ENCODE measurements around the gene DDX1. TPM values are rescaled to one million over a fixed set of nuclear protein-coding genes. Genes with fewer than 3 reads are reported as not detected.

Gene DDX1
- total RNA-seq, 2 donors from 2014 or later: 39.0 to 50.7 TPM

DNA sequence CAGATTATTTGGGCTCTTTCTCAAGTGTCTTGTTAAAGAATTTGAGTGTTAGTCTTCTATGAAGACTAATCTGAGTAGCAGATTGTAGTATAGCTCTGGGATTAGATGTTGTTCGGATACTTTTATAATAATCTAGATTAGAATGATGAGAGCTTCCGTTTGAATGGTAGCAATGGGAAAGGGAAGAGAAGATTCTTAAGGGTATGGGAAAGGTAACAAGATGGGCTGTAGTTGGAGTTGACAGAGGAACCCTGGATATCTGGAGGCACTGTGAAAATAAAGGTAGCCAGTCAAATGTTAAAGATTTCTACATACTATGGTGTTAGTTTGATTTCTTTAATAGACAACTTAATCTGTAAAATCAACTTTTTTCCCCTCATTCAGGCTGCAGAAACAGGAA lies 4.7 kb downstream of the DDX1 start:
- no peak overlapping the region for H3K27ac ChIP-seq
- TF ChIP-seq, protein P1, sequence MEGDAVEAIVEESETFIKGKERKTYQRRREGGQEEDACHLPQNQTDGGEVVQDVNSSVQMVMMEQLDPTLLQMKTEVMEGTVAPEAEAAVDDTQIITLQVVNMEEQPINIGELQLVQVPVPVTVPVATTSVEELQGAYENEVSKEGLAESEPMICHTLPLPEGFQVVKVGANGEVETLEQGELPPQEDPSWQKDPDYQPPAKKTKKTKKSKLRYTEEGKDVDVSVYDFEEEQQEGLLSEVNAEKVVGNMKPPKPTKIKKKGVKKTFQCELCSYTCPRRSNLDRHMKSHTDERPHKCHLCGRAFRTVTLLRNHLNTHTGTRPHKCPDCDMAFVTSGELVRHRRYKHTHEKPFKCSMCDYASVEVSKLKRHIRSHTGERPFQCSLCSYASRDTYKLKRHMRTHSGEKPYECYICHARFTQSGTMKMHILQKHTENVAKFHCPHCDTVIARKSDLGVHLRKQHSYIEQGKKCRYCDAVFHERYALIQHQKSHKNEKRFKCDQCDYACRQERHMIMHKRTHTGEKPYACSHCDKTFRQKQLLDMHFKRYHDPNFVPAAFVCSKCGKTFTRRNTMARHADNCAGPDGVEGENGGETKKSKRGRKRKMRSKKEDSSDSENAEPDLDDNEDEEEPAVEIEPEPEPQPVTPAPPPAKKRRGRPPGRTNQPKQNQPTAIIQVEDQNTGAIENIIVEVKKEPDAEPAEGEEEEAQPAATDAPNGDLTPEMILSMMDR (IDR thresholded peaks at IDR 0.05): no peak
- TF ChIP-seq POLR2A (IDR thresholded peaks at IDR 0.05) (no peak), POLR2AphosphoS5 (IDR thresholded peaks at IDR 0.05) (no peak)
- no peaks in the 10 kb centered on the region for H3K27me3 ChIP-seq (replicated peaks; ENCODE audit: insufficient read depth)
- no peak for DNase-seq (ENCODE audit: low spot score)
- peaks cover 5 to 9% of the 10 kb centered on the region in 2 donors for H3K36me3 ChIP-seq
- WGBS: 97% methylated on average over 2 of the region's 2 CpGs
- H3K9me3 ChIP-seq: no peaks in the 10 kb centered on the region
- H3K4me3 ChIP-seq: no peak overlapping the region
- intact Hi-C loops (cut with DNase I): no loop called here
- peaks cover 3% of the 10 kb centered on the region for H3K4me1 ChIP-seq (replicated peaks)

DNA sequence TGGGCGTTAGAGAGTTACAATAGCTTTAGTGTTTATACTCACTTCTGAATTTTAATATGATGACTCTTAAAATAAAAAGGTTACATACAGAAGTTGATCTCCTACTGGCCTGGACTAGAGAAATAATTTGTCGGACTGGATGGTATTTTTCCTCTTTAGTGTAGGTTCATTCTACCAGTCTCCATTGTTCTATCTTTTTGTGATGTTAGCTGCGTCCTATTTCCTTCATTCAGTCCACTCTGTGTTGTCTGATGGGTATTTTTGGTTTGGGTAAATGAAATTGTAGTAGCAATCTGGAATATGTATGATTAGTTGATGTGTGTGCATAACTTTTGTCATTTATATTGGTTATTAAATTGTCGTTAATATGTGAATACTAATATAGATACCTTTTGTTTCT lies 5.3 kb downstream of the DDX1 start:
- intact Hi-C loops (cut with DNase I): no loop called here
- no peak for DNase-seq (ENCODE audit: low spot score)
- no peak overlapping the region for H3K27ac ChIP-seq
- 90% methylated on average over 4 of the region's 4 CpGs for WGBS
- peaks cover 5 to 15% of the 10 kb centered on the region in 2 donors for H3K36me3 ChIP-seq
- TF ChIP-seq POLR2AphosphoS5 (IDR thresholded peaks at IDR 0.05): no peak
- TF ChIP-seq POLR2A (IDR thresholded peaks at IDR 0.05): no peak
- TF ChIP-seq, protein P1 (IDR thresholded peaks at IDR 0.05): no peak
- peaks cover 3% of the 10 kb centered on the region for H3K4me1 ChIP-seq (replicated peaks)
- no peaks in the 10 kb centered on the region for H3K27me3 ChIP-seq (replicated peaks; ENCODE audit: insufficient read depth)
- no peak overlapping the region for H3K4me3 ChIP-seq
- H3K9me3 ChIP-seq: no peaks in the 10 kb centered on the region

DNA sequence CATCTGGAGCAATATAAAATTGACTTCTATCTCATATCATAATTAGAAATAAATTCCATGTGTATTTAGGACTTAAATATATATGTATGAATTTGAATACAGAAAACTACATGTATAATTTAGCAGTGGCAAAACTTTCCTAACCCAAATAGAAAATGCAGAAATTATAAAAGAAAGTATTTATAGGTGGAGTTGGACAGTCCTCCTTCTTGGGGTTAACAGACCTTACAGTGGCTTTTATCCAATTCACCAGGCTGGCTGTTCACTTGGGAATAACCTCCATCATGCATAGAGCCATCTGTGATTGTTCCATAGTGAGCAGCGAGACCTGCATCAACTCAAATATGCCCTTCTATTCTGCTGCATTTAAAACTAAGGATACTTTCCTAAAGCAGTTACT lies 8.3 kb downstream of the DDX1 start:
- no peaks in the 10 kb centered on the region for H3K4me1 ChIP-seq (replicated peaks)
- 96% methylated on average over 1 of the region's 1 CpG for WGBS
- intact Hi-C loops (cut with DNase I): no loop called here
- no peak overlapping the region for H3K4me3 ChIP-seq
- H3K36me3 ChIP-seq: peaks cover 14 to 28% of the 10 kb centered on the region in 2 donors
- TF ChIP-seq POLR2A (IDR thresholded peaks at IDR 0.05): no peak
- TF ChIP-seq POLR2AphosphoS5 (IDR thresholded peaks at IDR 0.05): no peak
- TF ChIP-seq, protein P1 (IDR thresholded peaks at IDR 0.05): no peak
- no peak for DNase-seq (ENCODE audit: low spot score)
- H3K9me3 ChIP-seq: no peaks in the 10 kb centered on the region
- no peaks in the 10 kb centered on the region for H3K27me3 ChIP-seq (replicated peaks; ENCODE audit: insufficient read depth)
- H3K27ac ChIP-seq: no peak overlapping the region

DNA sequence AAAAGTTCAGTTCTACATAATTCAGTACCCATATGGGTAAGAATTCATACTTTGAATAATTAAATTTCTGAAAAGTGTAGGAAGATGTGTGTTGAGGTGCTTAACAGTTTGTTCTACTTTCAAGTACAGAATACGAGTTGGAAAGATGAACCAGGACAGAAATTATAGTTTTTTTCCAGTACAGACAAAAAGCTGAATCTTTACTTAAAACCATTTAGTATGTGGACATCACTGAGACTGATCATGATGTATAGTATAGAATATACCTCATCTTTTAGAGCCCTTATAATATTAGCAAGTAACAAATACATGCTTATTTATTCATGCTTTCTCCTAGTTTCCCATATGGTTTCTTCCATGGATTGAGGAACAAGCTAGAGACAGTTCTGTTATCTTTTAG lies 10.0 kb downstream of the DDX1 start:
- peaks cover 14 to 42% of the 10 kb centered on the region in 2 donors for H3K36me3 ChIP-seq
- TF ChIP-seq POLR2AphosphoS5 (IDR thresholded peaks at IDR 0.05): no peak
- TF ChIP-seq, protein P1 (IDR thresholded peaks at IDR 0.05): no peak
- TF ChIP-seq POLR2A (IDR thresholded peaks at IDR 0.05): no peak
- no peaks in the 10 kb centered on the region for H3K9me3 ChIP-seq
- H3K4me1 ChIP-seq (replicated peaks): no peaks in the 10 kb centered on the region
- no peak overlapping the region for H3K27ac ChIP-seq
- H3K4me3 ChIP-seq: no peak overlapping the region
- DNase-seq (ENCODE audit: low spot score): no peak
- intact Hi-C loops (cut with DNase I): no loop called here
- WGBS: 93% methylated on average over 1 of the region's 1 CpG
- H3K27me3 ChIP-seq (replicated peaks; ENCODE audit: insufficient read depth): no peaks in the 10 kb centered on the region

DNA sequence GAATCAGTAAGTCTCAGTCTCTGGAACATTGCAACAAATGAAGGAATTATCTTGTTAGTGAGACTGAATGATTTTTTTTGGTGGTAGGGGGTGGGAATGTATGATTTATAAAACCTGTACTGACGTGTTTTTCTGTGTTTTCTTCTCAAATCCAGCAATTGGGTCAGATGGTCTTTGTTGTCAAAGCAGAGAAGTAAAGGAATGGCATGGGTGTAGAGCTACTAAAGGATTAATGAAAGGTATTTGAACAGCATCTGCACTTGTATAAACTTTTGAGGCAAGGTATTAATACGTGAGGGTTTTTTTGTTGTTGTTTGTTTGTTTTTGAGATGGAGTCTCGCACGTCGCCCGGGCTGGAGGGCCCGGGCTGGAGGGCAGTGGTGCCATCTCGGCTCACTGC lies 10.7 kb downstream of the DDX1 start:
- intact Hi-C loops (cut with DNase I): no loop called here

More for the DNA sequence above, 10.7 kb downstream of the DDX1 start:
- H3K4me1 ChIP-seq (replicated peaks): no peaks in the 10 kb centered on the region
- H3K27me3 ChIP-seq (replicated peaks; ENCODE audit: insufficient read depth): no peaks in the 10 kb centered on the region
- no peak overlapping the region for H3K27ac ChIP-seq
- DNase-seq (ENCODE audit: low spot score): no peak
- 86% methylated on average over 8 of the region's 8 CpGs for WGBS
- H3K4me3 ChIP-seq: no peak overlapping the region
- H3K9me3 ChIP-seq: no peaks in the 10 kb centered on the region
- H3K36me3 ChIP-seq: peaks cover 14 to 36% of the 10 kb centered on the region in 2 donors
- no peak for TF ChIP-seq POLR2A (IDR thresholded peaks at IDR 0.05)
- no peak for TF ChIP-seq POLR2AphosphoS5 (IDR thresholded peaks at IDR 0.05)
- TF ChIP-seq, protein P1 (IDR thresholded peaks at IDR 0.05): no peak
